Astrocyte of the cerebellum (primary cell): ENCODE results near the gene PAQR5.
A peak's percentile ranks its signal among the peaks of the same experiment; 100 is the strongest.

ENCODE experiments used
- DNase-seq: peaks from one replicate; pipeline ENCODE4 v3.0.0-alpha.2; 2011; ENCODE audit warnings: low read depth
- H3K4me3 ChIP-seq: 2 replicates; pipeline ENCODE4 v1.5.1; 2011; ENCODE audit warnings: mild to moderate bottlenecking, low read depth, low read length, moderate library complexity
- in situ Hi-C: cut with HindIII; loops from 2 replicates; pipeline ENCODE4 v1.10.0; 2017; ENCODE audit warnings: low sequenced_read_pairs
- TF ChIP-seq, protein P1 (sequence below): IDR thresholded peaks from 2 replicates; pipeline ENCODE4 v1.5.1; 2012; ENCODE audit warnings: low read length, low read depth, moderate library complexity, mild to moderate bottlenecking; ENCODE audit errors: missing control alignments

Gene PAQR5

DNA sequence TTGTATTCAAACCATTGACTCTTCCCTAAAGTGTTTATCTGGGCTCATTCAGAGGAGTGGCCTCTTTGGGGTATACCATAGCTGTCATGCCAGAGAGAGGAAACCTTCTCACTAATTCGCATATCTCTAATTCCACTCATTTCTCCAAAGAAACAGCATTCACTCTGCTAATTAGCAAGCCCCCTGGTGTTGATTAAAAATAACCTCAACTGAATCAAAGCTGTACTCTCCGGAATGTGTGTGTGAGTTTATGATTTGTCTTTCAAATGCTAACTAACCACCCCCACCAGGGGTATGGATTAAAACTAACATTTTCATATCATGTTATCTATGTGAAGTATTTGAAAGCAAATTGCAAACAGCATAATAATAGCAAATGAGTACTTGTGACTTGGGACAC is 45.5 kb downstream of the PAQR5 start:
- no peak for DNase-seq
- TF ChIP-seq, protein P1, sequence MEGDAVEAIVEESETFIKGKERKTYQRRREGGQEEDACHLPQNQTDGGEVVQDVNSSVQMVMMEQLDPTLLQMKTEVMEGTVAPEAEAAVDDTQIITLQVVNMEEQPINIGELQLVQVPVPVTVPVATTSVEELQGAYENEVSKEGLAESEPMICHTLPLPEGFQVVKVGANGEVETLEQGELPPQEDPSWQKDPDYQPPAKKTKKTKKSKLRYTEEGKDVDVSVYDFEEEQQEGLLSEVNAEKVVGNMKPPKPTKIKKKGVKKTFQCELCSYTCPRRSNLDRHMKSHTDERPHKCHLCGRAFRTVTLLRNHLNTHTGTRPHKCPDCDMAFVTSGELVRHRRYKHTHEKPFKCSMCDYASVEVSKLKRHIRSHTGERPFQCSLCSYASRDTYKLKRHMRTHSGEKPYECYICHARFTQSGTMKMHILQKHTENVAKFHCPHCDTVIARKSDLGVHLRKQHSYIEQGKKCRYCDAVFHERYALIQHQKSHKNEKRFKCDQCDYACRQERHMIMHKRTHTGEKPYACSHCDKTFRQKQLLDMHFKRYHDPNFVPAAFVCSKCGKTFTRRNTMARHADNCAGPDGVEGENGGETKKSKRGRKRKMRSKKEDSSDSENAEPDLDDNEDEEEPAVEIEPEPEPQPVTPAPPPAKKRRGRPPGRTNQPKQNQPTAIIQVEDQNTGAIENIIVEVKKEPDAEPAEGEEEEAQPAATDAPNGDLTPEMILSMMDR: no peak
- H3K4me3 ChIP-seq: no peak overlapping the region
- in situ Hi-C loops: no loop called here

DNA sequence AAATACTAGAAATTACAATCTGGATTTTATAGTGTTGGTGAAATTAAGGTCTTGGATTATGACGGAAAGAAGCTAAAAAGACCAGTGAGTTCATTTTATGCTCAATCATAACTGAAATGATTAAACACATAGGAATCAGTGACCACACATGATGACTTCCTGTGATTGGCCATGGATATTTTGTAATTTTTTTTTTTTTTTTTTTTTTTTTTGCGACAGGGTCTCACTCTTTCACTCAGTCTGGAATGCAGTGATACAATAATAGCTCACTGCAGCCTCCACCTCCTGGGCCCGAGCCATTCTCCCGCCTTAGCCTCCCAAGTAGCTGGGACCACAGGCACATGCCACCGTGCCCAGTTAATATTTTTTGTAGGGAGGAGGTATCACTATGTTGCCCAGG is 47.4 kb downstream of the PAQR5 start:
- TF ChIP-seq, protein P1: no peak
- DNase-seq: no peak
- H3K4me3 ChIP-seq: no peak overlapping the region
- in situ Hi-C loops: no loop called here

DNA sequence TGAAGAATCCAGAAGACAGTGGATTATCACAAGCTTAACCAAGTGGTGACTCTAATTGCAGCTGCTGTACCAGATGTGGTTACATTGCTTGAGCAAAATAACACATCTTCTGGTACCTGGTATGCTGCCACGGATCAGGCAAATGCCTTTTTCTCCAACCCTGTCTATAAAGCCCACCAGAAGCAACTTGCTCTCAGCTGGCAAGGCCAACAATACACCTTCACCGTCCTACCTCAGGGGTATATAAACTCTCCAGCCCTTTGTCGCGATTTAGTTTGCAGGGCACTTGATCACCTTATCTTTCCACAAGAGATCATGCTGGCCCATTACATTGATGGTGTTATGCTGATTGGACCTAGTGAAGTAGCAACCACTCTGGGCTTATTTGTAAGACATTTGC is 52.6 kb downstream of the PAQR5 start:
- TF ChIP-seq, protein P1: no peak

DNA sequence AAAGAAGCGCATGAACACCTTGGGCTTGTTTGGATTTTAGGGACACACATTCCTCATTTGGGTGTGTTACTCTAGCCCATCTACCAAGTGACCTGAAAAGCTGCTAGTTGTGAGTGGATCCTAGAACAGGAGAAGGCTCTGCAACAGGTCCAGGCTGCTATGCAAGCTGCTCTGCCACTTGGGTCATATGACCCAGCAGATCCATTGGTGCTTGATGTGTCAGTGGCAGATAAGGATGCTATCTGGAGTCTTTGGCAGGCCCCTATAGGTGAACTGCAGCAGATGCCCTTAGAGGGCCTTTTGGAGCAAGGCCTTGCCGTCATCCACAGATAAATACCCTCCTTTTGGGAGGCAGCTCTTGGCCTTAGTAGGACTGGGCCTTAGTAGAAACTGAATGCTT is 53.2 kb downstream of the PAQR5 start:
- in situ Hi-C loops: no loop called here
- no peak for DNase-seq
- H3K4me3 ChIP-seq: no peak overlapping the region
- TF ChIP-seq, protein P1: no peak

More for the DNA sequence above, 52.6 kb downstream of the PAQR5 start:
- DNase-seq: no peak
- H3K4me3 ChIP-seq: no peak overlapping the region
- in situ Hi-C loops: no loop called here

DNA sequence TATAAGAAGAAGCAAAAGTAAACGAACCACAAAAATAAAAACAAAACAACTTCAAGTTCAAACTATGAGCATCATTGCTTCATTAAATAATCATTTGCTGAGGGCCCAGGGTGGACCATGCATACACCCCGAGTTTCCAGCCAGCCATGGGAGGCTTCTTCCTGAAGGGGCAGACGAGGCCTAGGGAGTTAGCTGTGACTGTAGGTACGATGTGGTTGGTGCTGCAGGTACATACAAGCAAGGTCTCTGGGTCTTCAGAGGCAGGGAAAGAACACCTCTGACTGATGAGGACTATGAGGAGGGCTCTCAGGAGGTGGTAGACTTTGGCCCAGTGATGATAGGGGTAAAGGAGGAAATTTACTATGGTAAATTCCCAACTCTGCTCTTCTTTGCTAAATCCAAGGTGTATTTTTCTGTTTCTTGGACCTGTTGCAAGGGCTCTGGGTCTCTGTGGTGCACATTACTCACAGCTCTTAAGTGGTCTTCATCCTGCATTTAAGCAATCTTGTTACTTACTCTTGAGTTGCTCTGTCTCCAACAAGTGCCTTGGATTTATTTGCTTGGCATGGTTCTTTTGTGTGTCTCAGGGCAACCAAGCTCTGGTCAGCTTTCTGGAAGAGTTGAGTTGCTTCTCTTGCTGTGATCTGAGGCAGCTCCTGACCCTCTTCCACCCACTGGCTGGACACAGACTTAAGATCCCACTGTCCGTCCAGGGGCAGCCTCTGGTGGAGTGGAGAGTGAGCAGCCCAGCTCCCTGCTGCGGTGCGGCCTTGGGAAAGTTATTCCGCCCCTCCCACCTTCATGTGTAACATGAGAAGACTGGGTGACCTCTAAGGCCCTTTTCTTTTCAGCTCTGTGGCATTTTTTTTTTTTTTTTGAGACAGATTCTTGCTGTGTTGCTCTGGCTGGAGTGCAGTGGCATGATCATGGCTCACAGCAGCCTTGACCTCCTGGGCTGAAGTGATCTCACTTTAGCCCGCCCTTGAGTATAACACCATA is 59.4 kb downstream of the PAQR5 start:
- H3K4me3 ChIP-seq: no peak overlapping the region
- DNase-seq: peak; percentile 18
- in situ Hi-C loops: no loop called here
- TF ChIP-seq, protein P1: no peak

DNA sequence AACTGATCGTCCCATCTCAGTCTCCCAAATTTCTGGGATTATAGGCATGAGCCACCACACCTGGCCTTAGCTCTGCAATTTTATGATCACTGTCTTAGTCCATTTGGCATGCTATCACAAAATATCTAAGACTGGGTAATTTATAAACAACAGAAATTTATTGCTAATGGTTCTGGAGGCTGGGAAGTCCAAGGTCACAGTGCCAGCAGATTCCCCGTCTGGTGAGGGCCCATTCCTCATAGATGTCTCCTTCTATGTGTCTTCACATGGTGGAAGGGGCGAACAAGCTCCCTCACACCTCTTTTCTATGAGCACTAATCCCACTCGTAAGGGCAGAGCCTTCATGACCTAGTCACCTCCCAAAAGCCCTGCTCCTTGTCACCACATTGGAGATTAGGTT is 60.1 kb downstream of the PAQR5 start:
- in situ Hi-C loops: no loop called here
- no peak overlapping the region for H3K4me3 ChIP-seq
- TF ChIP-seq, protein P1: no peak
- no peak for DNase-seq
